Measurements from ENCODE around the gene STAC3.

GRCh38 chr12:57193706-57194245, 57.2 kb downstream of the STAC3 start:
- TF ChIP-seq CTCF (IDR thresholded peaks at IDR 0.05) (no peak), POLR2A (IDR thresholded peaks at IDR 0.05) (no peak)
